Measurements from ENCODE around the gene FARSA.
"Not testable (repeated sequence)": the region's sequence is repeated elsewhere in the genome, so short reads cannot be mapped to it uniquely, and the experiment has no call there.

Gene FARSA

GRCh38 chr19:12933287-12934072 lies at the start of gene FARSA:
Gene FARSA, minus strand, starts transcription at chr19:12933711. Its CDS starts 15 bp downstream, at chr19:12933696.
- peak; percentile 82 to 94 for DNase-seq

- no peak for DNase-seq
Measured at GRCh38 chr19:12983091-12983490, 49.6 kb upstream of the FARSA start.

- DNase-seq = no peak
Measured at GRCh38 chr19:12982648-12983047, 49.1 kb upstream of the FARSA start.

- DNase-seq = no peak
Measured at GRCh38 chr19:12979974-12980373, 46.5 kb upstream of the FARSA start.

- DNase-seq = peak in 1 of 2 experiments; percentile 37
Measured at GRCh38 chr19:12976109-12976508, 42.6 kb upstream of the FARSA start.

GRCh38 chr19:12975221-12975741 lies 41.8 kb upstream of the FARSA start:
- peak; percentile 95 for DNase-seq

GRCh38 chr19:12974301-12975220 lies 41.0 kb upstream of the FARSA start:
- peak; percentile 96 to 97 for DNase-seq

GRCh38 chr19:12973236-12973635 lies 39.7 kb upstream of the FARSA start:
- no peak for DNase-seq

- no peak for DNase-seq
Measured at GRCh38 chr19:12970070-12970820, 36.7 kb upstream of the FARSA start.

- peak; percentile 67 for DNase-seq
Measured at GRCh38 chr19:12969292-12969988, 35.9 kb upstream of the FARSA start, which contains the start of gene DAND5. Gene DAND5, plus strand, starts transcription at chr19:12969576. Its CDS starts 85 bp downstream, at chr19:12969661.

GRCh38 chr19:12967907-12968306 lies 34.4 kb upstream of the FARSA start:
- no peak for DNase-seq

- no peak for DNase-seq
Measured at GRCh38 chr19:12965812-12966135, 32.3 kb upstream of the FARSA start.

GRCh38 chr19:12965017-12965811 lies 31.7 kb upstream of the FARSA start:
- peak; percentile 89 to 90 for DNase-seq

GRCh38 chr19:12959481-12959880 lies 26.0 kb upstream of the FARSA start:
- no peak for DNase-seq

GRCh38 chr19:12957389-12957952 lies 24.0 kb upstream of the FARSA start:
- DNase-seq = not testable (repeated sequence)

GRCh38 chr19:12956446-12957388 lies 23.2 kb upstream of the FARSA start, which contains the start of gene GADD45GIP1:
Gene GADD45GIP1, minus strand, starts transcription at chr19:12957223. Its CDS starts 11 bp downstream, at chr19:12957212.
- DNase-seq = peak; percentile 26 to 77

GRCh38 chr19:12955996-12956395 lies 22.5 kb upstream of the FARSA start:
- no peak for DNase-seq

GRCh38 chr19:12955575-12955974 lies 22.1 kb upstream of the FARSA start:
- not testable (repeated sequence) for DNase-seq

- no peak for DNase-seq
Measured at GRCh38 chr19:12954612-12954962, 21.1 kb upstream of the FARSA start.

All from NCI-H524 (cell line).